ENCODE results near the gene CMTM4. TPM values are rescaled to one million over a fixed set of nuclear protein-coding genes. Genes with fewer than 3 reads are reported as not detected.

Gene CMTM4
- total and polyA plus RNA-seq, 2 experiments from 2014 or later, result 3.5 to 21.1 TPM

GRCh38 chr16:66604376-66605176, 92.0 kb downstream of the CMTM4 start, which contains the start of gene CMTM3:
Gene CMTM3 (plus strand): TSS chr16:66604704. CDS start chr16:66604806, 102 bp downstream.
- DNase-seq, result peak; percentile 87
- Histone ChIP-seq H3K79me2 (ENCODE audit: insufficient read depth) (peaks cover 35% of the 10 kb centered on the region), H3K4me3 (peak within 1 kb of the TSS; percentile 76), H3K4me2 (ENCODE audit: unreplicated experiment) (peak within 1 kb of the TSS; percentile 57), H3K36me3 (ENCODE audit: low read depth) (no peaks in the 10 kb centered on the region; the same call in 1 of the 2 replicates), H3K9ac (peak within 1 kb of the TSS; percentile 88), H3K4me1 (ENCODE audit: insufficient read depth) (peaks cover 10% of the 10 kb centered on the region), H4K20me1 (ENCODE audit: insufficient read depth) (no peaks in the 10 kb centered on the region), H2AFZ (peak within 1 kb of the TSS; percentile 79), H3K9me2 (ENCODE audit: insufficient read depth) (no peaks in the 10 kb centered on the region), H3F3A (ENCODE audit: insufficient read depth) (no peaks in the 10 kb centered on the region), H3K27ac (peak within 1 kb of the TSS; percentile 43), H3K27me3 (replicated peaks; ENCODE audit: insufficient read depth) (no peaks in the 10 kb centered on the region), H3K9me3 (ENCODE audit: low read depth) (no peaks in the 10 kb centered on the region)
- WGBS, 2 experiments (ENCODE audit: low coverage in 1 of 2, low lambda C conversion rate in 2 of 2, missing lambda C conversion rate in 2 of 2), result 0 to 1% methylated on average over 26 to 64 of the region's 96 CpGs
- in situ Hi-C loops (cut with MboI), result no loop called here
- TF ChIP-seq EZH2phosphoT487 (IDR thresholded peaks at IDR 0.05; ENCODE audit: insufficient read depth, low read depth) (no peak), EZH2 (IDR thresholded peaks at IDR 0.05; ENCODE audit: insufficient read depth, poor library complexity, severe bottlenecking) (no peak)

- Histone ChIP-seq H3K36me3 (ENCODE audit: low read depth) (no peaks in the 10 kb centered on the region), H3K4me3 (peak overlapping the region; percentile 76), H3F3A (ENCODE audit: insufficient read depth) (no peaks in the 10 kb centered on the region), H3K27ac (0 out of 2 replicates have a peak overlapping the region, but pooled peaks have one; percentile 0), H3K4me2 (ENCODE audit: unreplicated experiment) (peak overlapping the region; percentile 56), H3K9me3 (ENCODE audit: low read depth) (no peaks in the 10 kb centered on the region), H3K4me1 (ENCODE audit: insufficient read depth) (peaks cover 7% of the 10 kb centered on the region), H3K27me3 (replicated peaks; ENCODE audit: insufficient read depth) (no peaks in the 10 kb centered on the region), H3K9ac (peak overlapping the region; percentile 88), H3K9me2 (ENCODE audit: insufficient read depth) (no peaks in the 10 kb centered on the region), H3K79me2 (ENCODE audit: insufficient read depth) (peaks cover 26% of the 10 kb centered on the region), H4K20me1 (ENCODE audit: insufficient read depth) (no peaks in the 10 kb centered on the region), H2AFZ (peak overlapping the region; percentile 71)
- TF ChIP-seq EZH2phosphoT487 (IDR thresholded peaks at IDR 0.05; ENCODE audit: insufficient read depth, low read depth), result no peak
- no peak for TF ChIP-seq EZH2 (IDR thresholded peaks at IDR 0.05; ENCODE audit: insufficient read depth, poor library complexity, severe bottlenecking)
- WGBS, 2 experiments (ENCODE audit: low coverage in 1 of 2, low lambda C conversion rate in 2 of 2, missing lambda C conversion rate in 2 of 2), result 15 to 20% methylated on average over 26 to 32 of the region's 32 CpGs
- in situ Hi-C loops (cut with MboI), result no loop called here
- DNase-seq, result peak; percentile 64
These were observed 92.8 kb downstream of the CMTM4 start for GRCh38 chr16:66603537-66604375.

DNA sequence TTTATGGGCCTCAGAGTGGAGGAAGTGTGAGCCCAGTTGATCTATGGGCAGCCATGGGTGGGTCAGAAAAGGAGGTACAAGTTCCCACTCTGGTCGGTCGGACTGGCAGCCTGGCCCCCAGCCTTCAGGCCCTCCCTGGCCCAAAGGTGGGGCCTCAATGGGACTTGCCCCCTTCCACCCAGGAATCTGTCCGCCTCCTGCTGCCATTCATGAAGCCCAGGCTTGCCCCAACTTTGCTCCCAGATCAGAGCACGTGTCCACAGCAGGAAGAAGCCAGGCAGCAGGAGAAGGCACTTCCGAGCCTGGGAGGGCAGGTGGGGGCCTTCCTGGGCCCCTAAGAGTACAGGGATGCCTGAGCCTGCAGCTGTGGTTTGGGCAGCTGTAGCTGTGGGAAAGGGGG, 95.1 kb downstream of the CMTM4 start:
- Histone ChIP-seq H2AFZ (no peak overlapping the region), H4K20me1 (ENCODE audit: insufficient read depth) (no peaks in the 10 kb centered on the region), H3K27me3 (replicated peaks; ENCODE audit: insufficient read depth) (no peaks in the 10 kb centered on the region), H3K9ac (no peak overlapping the region), H3K36me3 (ENCODE audit: low read depth) (no peaks in the 10 kb centered on the region), H3K9me3 (ENCODE audit: low read depth) (no peaks in the 10 kb centered on the region), H3F3A (ENCODE audit: insufficient read depth) (no peaks in the 10 kb centered on the region), H3K4me2 (ENCODE audit: unreplicated experiment) (no peak overlapping the region), H3K9me2 (ENCODE audit: insufficient read depth) (no peaks in the 10 kb centered on the region), H3K27ac (no peak overlapping the region), H3K4me1 (ENCODE audit: insufficient read depth) (no peaks in the 10 kb centered on the region), H3K4me3 (no peak overlapping the region), H3K79me2 (ENCODE audit: insufficient read depth) (peaks cover 17% of the 10 kb centered on the region)
- TF ChIP-seq EZH2phosphoT487 (IDR thresholded peaks at IDR 0.05; ENCODE audit: insufficient read depth, low read depth) (no peak), EZH2 (IDR thresholded peaks at IDR 0.05; ENCODE audit: insufficient read depth, poor library complexity, severe bottlenecking) (no peak)
- no peak for DNase-seq
- in situ Hi-C loops (cut with MboI), result no loop called here
- WGBS, 2 experiments (ENCODE audit: low coverage in 1 of 2, low lambda C conversion rate in 2 of 2, missing lambda C conversion rate in 2 of 2), result 64 to 78% methylated on average over 5 of the region's 5 CpGs

- Histone ChIP-seq H3K27me3 (replicated peaks; ENCODE audit: insufficient read depth) (no peaks in the 10 kb centered on the region), H3K79me2 (ENCODE audit: insufficient read depth) (peaks cover 7% of the 10 kb centered on the region; the same call in 1 of the 2 replicates), H3K27ac (no peak overlapping the region), H4K20me1 (ENCODE audit: insufficient read depth) (no peaks in the 10 kb centered on the region), H3K36me3 (ENCODE audit: low read depth) (no peaks in the 10 kb centered on the region), H3K9me3 (ENCODE audit: low read depth) (no peaks in the 10 kb centered on the region), H3K9ac (no peak overlapping the region), H2AFZ (no peak overlapping the region), H3K4me3 (no peak overlapping the region), H3K4me1 (ENCODE audit: insufficient read depth) (no peaks in the 10 kb centered on the region), H3F3A (ENCODE audit: insufficient read depth) (no peaks in the 10 kb centered on the region), H3K4me2 (ENCODE audit: unreplicated experiment) (no peak overlapping the region), H3K9me2 (ENCODE audit: insufficient read depth) (no peaks in the 10 kb centered on the region)
- in situ Hi-C loops (cut with MboI), result no loop called here
- no peak for DNase-seq
- WGBS, 2 experiments (ENCODE audit: low coverage in 1 of 2, low lambda C conversion rate in 2 of 2, missing lambda C conversion rate in 2 of 2), result 100% methylated on average over 1 of the region's 1 CpG
- TF ChIP-seq EZH2 (IDR thresholded peaks at IDR 0.05; ENCODE audit: insufficient read depth, poor library complexity, severe bottlenecking), result no peak
These were observed 96.1 kb downstream of the CMTM4 start for GRCh38 chr16:66600477-66600876.
